K562 (cell line): ENCODE measurements around the gene CORO6. TPM values are rescaled to one million over a fixed set of nuclear protein-coding genes. Genes with fewer than 3 reads are reported as not detected.

Source experiments
- ATAC-seq: fragments of 200-7000 bp; cut with Tn5 transposase; 3 replicates; pipeline ENCODE4 v1.9.1; 2020; ENCODE audit warnings: moderate library complexity
- BruUV-seq: library from RNA; stranded (reverse); fragments of 400-500 nt; replicated peaks from 2 replicates; lab custom pipeline; 2021; lab: Mats Ljungman, UMichigan
- CTCF ChIA-PET: fragments of 300-600 bp; formaldehyde crosslinking; extraction: SDS; loops from one replicate; lab custom pipeline; 2021; ENCODE audit warnings: low intra/inter-chr PET ratio; lab: Yijun Ruan, JAX
- POLR2A ChIA-PET: fragments of 300-600, 350-650 bp; sonication (Branson Sonifier 250); formaldehyde crosslinking; extraction: SDS; loops from one replicate; lab custom pipeline; 2021; ENCODE audit warnings: antibody characterized with exemption, inconsistent platforms; lab: Yijun Ruan, JAX
- DNase-seq, 4 experiments: peaks; one replicate each; pipeline versions ENCODE4 v3.0.0 to v3.0.0-alpha.2; 2011 to 2018; ENCODE audit warnings: low spot score in 3 of 4, mixed read lengths in 3 of 4; ENCODE audit errors: extremely low read depth in 1 of 4
- FAIRE-seq: peaks from 2 replicates; lab custom pipeline; 2011; peaks lifted over from hg19 to GRCh38; lab: Jason Lieb, UNC
- H2AFZ ChIP-seq: 2 replicates; pipeline ENCODE4 v1.6.0; 2011; ENCODE audit warnings: low read depth, low read length, control low read depth, inconsistent platforms
- H3K27ac ChIP-seq: fragments of 200-600 bp; 3 replicates; pipeline ENCODE4 v1.8.0; 2011; ENCODE audit warnings: low read depth, mild to moderate bottlenecking, control low read depth, inconsistent platforms, low read length, moderate library complexity, mixed read lengths; ENCODE audit errors: extremely low read depth
- H3K27me3 ChIP-seq, 2 experiments: fragments of 300-600 bp in 1 of 2; 2 replicates in 1 of 2; 3 replicates in 1 of 2; pipeline versions ENCODE4 v1.6.0 to v1.8.0; 2011; ENCODE audit warnings: inconsistent platforms in 2 of 2, low read length in 2 of 2, mild to moderate bottlenecking in 1 of 2, mixed read lengths in 1 of 2, moderate library complexity in 1 of 2; ENCODE audit not compliant: control insufficient read depth in 2 of 2, insufficient read depth in 2 of 2
- H3K36me3 ChIP-seq: fragments of 300-600 bp; 3 replicates; pipeline ENCODE4 v1.8.0; 2011; ENCODE audit warnings: mild to moderate bottlenecking, low read length, inconsistent platforms; ENCODE audit not compliant: control insufficient read depth, insufficient read depth
- H3K4me1 ChIP-seq, 2 experiments: fragments of 200-600 bp in 1 of 2; replicated peaks in 1 of 2; 2 replicates in 1 of 2; 3 replicates in 1 of 2; pipeline versions ENCODE4 v1.5.1 to v1.8.0; 2011; ENCODE audit warnings: inconsistent platforms in 2 of 2, low read length in 2 of 2, mild to moderate bottlenecking in 1 of 2, mixed read lengths in 1 of 2, moderate library complexity in 1 of 2; ENCODE audit not compliant: control insufficient read depth in 2 of 2, insufficient read depth in 2 of 2
- H3K4me2 ChIP-seq: 2 replicates; pipeline ENCODE4 v1.6.1; 2011; ENCODE audit warnings: low read length, control low read depth, inconsistent platforms, mixed read lengths; ENCODE audit not compliant: insufficient read depth
- H3K4me3 ChIP-seq: fragments of 200-600 bp; sonication (generic), shearing (Covaris generic); 2 replicates; pipeline ENCODE4 v1.5.1; 2016; ENCODE audit warnings: control low read depth, inconsistent platforms
- H3K79me2 ChIP-seq: fragments of 200-600 bp; 3 replicates; pipeline ENCODE4 v1.8.0; 2011; ENCODE audit warnings: low read length, inconsistent platforms; ENCODE audit not compliant: control insufficient read depth, insufficient read depth
- H3K9ac ChIP-seq, 2 experiments: 2 replicates each; pipeline versions ENCODE4 v1.6.0 to v1.6.1; 2011; ENCODE audit warnings: low read depth in 2 of 2, low read length in 2 of 2, control low read depth in 1 of 2, inconsistent platforms in 1 of 2, mild to moderate bottlenecking in 1 of 2, mixed read lengths in 1 of 2; ENCODE audit not compliant: insufficient read depth in 1 of 2
- H3K9me1 ChIP-seq: one replicate; pipeline ENCODE4 v1.6.0; 2011; ENCODE audit warnings: inconsistent platforms, mild to moderate bottlenecking, low read length, moderate library complexity; ENCODE audit not compliant: control insufficient read depth, insufficient read depth
- H3K9me3 ChIP-seq: replicated peaks from 2 replicates; pipeline ENCODE4 v1.5.1; 2011; ENCODE audit warnings: low read depth, low read length, inconsistent platforms; ENCODE audit not compliant: control insufficient read depth, insufficient read depth
- H4K20me1 ChIP-seq: replicated peaks from 2 replicates; pipeline ENCODE4 v1.6.1; 2011; ENCODE audit warnings: low read length, inconsistent platforms, mixed read lengths; ENCODE audit not compliant: control insufficient read depth, insufficient read depth
- BCL6 ChIP-seq: fragments of 250-450 bp; sonication (Bioruptor Pico); IDR thresholded peaks from 2 replicates; pipeline ENCODE4 v1.4.0; 2020
- CTBP1 ChIP-seq: fragments of 450-650 bp; IDR thresholded peaks from 2 replicates; pipeline ENCODE4 v1.6.1; 2016; ENCODE audit warnings: borderline replicate concordance
- EGR1 ChIP-seq: fragments of 450-650 bp; conservative IDR thresholded peaks from 2 replicates; pipeline ENCODE4 v1.6.1; 2017; ENCODE audit warnings: mild to moderate bottlenecking
- NR2C1 ChIP-seq, 2 experiments: fragments of 450-650 bp; IDR thresholded peaks; 2 replicates each; pipeline ENCODE4 v1.6.1; 2017; ENCODE audit warnings: mild to moderate bottlenecking in 2 of 2, antibody characterized with exemption in 1 of 2, inconsistent platforms in 1 of 2, missing compliant biosample characterization in 1 of 2, missing genetic modification characterization in 1 of 2
- NRF1 ChIP-seq, 2 experiments: fragments of 450-650 bp; IDR thresholded peaks in 1 of 2; conservative IDR thresholded peaks in 1 of 2; 2 replicates each; pipeline ENCODE4 v1.6.1; 2014; ENCODE audit warnings: mild to moderate bottlenecking in 2 of 2
- PTTG1 ChIP-seq: fragments of 450-650 bp; IDR thresholded peaks from 2 replicates; pipeline ENCODE4 v1.6.1; 2016; ENCODE audit warnings: low read depth, mild to moderate bottlenecking, missing genetic modification characterization, missing compliant biosample characterization
- RB1 ChIP-seq: fragments of 450-650 bp; IDR thresholded peaks from 2 replicates; pipeline ENCODE4 v1.6.1; 2017; ENCODE audit warnings: low read depth, mild to moderate bottlenecking
- SIN3A ChIP-seq, 2 experiments: fragments of 150-350 bp in 1 of 2; IDR thresholded peaks; 2 replicates each; pipeline ENCODE4 v1.6.1; 2011 to 2016; ENCODE audit warnings: borderline replicate concordance in 2 of 2, low read depth in 2 of 2, low read length in 2 of 2, mild to moderate bottlenecking in 2 of 2, moderate library complexity in 2 of 2; ENCODE audit not compliant: control insufficient read depth in 1 of 2
- WGBS: fragments of 100-300 bp; shearing (Covaris generic); methylation state at CpG from one replicate; pipeline ENCODE4 v1.1.6; 2016; ENCODE audit warnings: low coverage, mixed read lengths; ENCODE audit not compliant: insufficient coverage; ENCODE audit errors: missing lambda C conversion rate; 5-methylcytosine and 5-hydroxymethylcytosine counted together
- in situ Hi-C: fragments of 300-500 bp; cut with MboI; formaldehyde crosslinking; loops from 4 replicates; pipeline ENCODE4 v1.15.0; 2018; ENCODE audit warnings: inconsistent platforms, mixed read lengths
- intact Hi-C: fragments of 100-400 bp; cut with micrococcal nuclease; formaldehyde crosslinking; loops from 2 replicates; pipeline ENCODE4 v1.14.2; 2022
- polyA plus RNA-seq, 8 experiments: library from polyadenylated mRNA; depleted of rRNA in 4 of 8; stranded (reverse) in 5 of 8; unstranded in 3 of 8; fragments of >200 nt; fragmentation: Nextera tagmentation in 2 of 8; fragmentation: Illumina TruSeq in 1 of 8; extraction: Ambion mirVana in 2 of 8; extraction: Trizol in 1 of 8; gene quantifications; 2 replicates each; pipeline versions ENCODE4 v1.2.1 to v1.2.3, GENCODE V29; 2011 to 2014; ENCODE audit warnings: inconsistent platforms in 1 of 8, missing spikeins in 1 of 8
- total RNA-seq, 7 experiments: library from RNA; depleted of rRNA in 6 of 7; stranded (reverse); fragments of >200 nt in 6 of 7; fragmentation: Illumina TruSeq in 2 of 7; extraction: Trizol in 2 of 7; gene quantifications; 2 replicates each; pipeline versions ENCODE4 v1.2.1 to v1.2.3, GENCODE V29; 2011 to 2021; ENCODE audit warnings: low replicate concordance in 1 of 7
- TF ChIP-seq, protein P1 (sequence below): sonication (generic); formaldehyde crosslinking; IDR thresholded peaks from 2 replicates; pipeline ENCODE4 v1.9.0; 2022; ENCODE audit warnings: mild to moderate bottlenecking, missing genetic modification reagents
- TF ChIP-seq, protein P2 (sequence below): conservative IDR thresholded peaks from 2 replicates; pipeline ENCODE4 v1.6.1; 2011; ENCODE audit warnings: low read depth, mild to moderate bottlenecking, low read length; ENCODE audit not compliant: control insufficient read depth
- TF ChIP-seq, protein P3 (sequence below): fragments of 250-450 bp; sonication (Bioruptor Pico); IDR thresholded peaks from 2 replicates; pipeline ENCODE4 v1.9.0; 2021; ENCODE audit warnings: mild to moderate bottlenecking
- TF ChIP-seq, protein P4 (sequence below), 2 experiments: IDR thresholded peaks; 2 replicates each; pipeline ENCODE4 v1.6.1; 2012; ENCODE audit warnings: improper control_type of control experiment in 2 of 2, low read depth in 2 of 2, low read length in 2 of 2, borderline replicate concordance in 1 of 2

CORO6 gene
- total and polyA plus RNA-seq, 9 of the 15 experiments (the other 6 are each of a cell fraction or from before 2014, with no cell fraction given): 0.04 to 11.9 (median 2.4) TPM

DNA sequence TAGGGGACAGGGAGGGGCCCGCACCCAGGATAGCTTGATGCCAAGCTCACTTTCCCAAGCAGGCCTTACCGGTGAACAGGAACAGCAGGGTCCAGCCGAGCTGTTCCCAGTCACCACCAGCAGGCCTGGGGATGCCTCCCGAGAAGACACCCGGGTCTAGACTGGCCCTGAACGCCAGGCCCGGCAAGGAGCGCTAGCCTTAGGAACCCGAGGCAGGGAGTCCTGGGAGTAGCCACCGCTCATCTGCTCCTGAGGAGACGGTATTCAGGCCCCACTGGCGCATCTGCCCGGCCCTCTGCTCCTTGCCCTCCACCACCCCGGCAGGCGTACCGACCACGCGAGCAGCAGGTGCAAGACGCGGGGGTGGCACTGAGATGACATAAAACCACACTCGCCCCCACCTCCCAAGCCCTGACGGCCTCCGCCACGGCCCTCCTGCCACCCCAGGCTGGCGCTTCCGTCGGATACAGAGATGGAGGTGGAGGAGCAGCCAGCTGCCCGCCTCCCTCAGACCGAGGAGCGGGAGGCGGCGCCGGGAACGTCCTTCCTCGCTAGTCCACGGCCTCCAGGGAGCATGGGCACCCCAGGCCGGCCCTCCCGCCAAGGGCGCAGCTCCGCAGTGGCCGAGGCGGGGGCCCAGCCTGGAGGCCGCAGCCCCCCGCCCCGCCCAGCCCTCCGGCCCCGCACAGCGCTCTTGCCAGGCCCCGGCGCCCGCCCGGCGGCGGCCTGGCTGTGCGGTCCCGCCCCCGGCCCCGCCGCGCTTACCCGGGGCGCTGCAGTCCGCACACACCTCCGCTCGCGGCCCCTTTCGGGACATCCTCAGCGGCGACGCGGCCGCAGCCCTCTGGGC lies 33.9 kb downstream of the CORO6 start:
- in situ Hi-C loops (no loop called here), intact Hi-C loops (no loop called here)
- peak overlapping the region; percentile 86 for H3K4me2 ChIP-seq
- POLR2A ChIA-PET: interaction anchor here (0.9 to 3.8 kb wide), 3 partner anchors 12 to 51 kb away, joined by 4 to 25 read pairs (median 5); no protein-coding TSS in a partner anchor
- H3K9ac ChIP-seq: peak overlapping the region; percentile 45 to 92
- no peaks in the 10 kb centered on the region for H3K36me3 ChIP-seq
- ATAC-seq (no peak), DNase-seq (peak; percentile 32 to 78 (median 61)), FAIRE-seq (no peak)
- 3% methylated on average over 45 of the region's 72 CpGs for WGBS
- CTCF ChIA-PET: no interaction called here
- peak overlapping the region; percentile 32; the same call in 1 of the 2 replicates for H2AFZ ChIP-seq
- no peaks in the 10 kb centered on the region; the same call in 1 of the 2 replicates for H4K20me1 ChIP-seq
- no TSS peak for BruUV-seq
- no peaks in the 10 kb centered on the region for H3K9me3 ChIP-seq
- H3K4me1 ChIP-seq: peaks cover 40 to 73% of the 10 kb centered on the region in 2 experiments
- peak overlapping the region; percentile 56 for H3K4me3 ChIP-seq
- H3K27me3 ChIP-seq: no peaks in the 10 kb centered on the region
- peaks cover 24% of the 10 kb centered on the region for H3K79me2 ChIP-seq
- no peak overlapping the region for H3K27ac ChIP-seq
- H3K9me1 ChIP-seq: peaks cover 2% of the 10 kb centered on the region
- TF ChIP-seq NR2C1 (IDR thresholded peaks at IDR 0.05): no peak
- no peak for TF ChIP-seq NR2C1 (tag; IDR thresholded peaks at IDR 0.05)
- no peak for TF ChIP-seq PTTG1 (tag)
- TF ChIP-seq, protein P1, sequence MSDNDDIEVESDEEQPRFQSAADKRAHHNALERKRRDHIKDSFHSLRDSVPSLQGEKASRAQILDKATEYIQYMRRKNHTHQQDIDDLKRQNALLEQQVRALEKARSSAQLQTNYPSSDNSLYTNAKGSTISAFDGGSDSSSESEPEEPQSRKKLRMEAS (CRISPR knock-in tag): peak; percentile 15; the same call in 1 of the 2 replicates
- no peak for TF ChIP-seq BCL6 (CRISPR knock-in tag)
- TF ChIP-seq NRF1 (conservative IDR thresholded peaks at IDR 0.05 in 1 of 2, IDR thresholded peaks at IDR 0.05 in 1 of 2): peak; percentile 73 to 75
- TF ChIP-seq SIN3A (IDR thresholded peaks at IDR 0.05; ENCODE audit: borderline replicate concordance in 2 of 2, control insufficient read depth in 1 of 2, low read depth in 2 of 2, low read length in 2 of 2): peak in 1 of 2 experiments; percentile 7; a peak in 1 of 4 replicates
- TF ChIP-seq, protein P2, sequence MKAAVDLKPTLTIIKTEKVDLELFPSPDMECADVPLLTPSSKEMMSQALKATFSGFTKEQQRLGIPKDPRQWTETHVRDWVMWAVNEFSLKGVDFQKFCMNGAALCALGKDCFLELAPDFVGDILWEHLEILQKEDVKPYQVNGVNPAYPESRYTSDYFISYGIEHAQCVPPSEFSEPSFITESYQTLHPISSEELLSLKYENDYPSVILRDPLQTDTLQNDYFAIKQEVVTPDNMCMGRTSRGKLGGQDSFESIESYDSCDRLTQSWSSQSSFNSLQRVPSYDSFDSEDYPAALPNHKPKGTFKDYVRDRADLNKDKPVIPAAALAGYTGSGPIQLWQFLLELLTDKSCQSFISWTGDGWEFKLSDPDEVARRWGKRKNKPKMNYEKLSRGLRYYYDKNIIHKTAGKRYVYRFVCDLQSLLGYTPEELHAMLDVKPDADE: peak; percentile 0; the same call in 1 of the 2 replicates
- TF ChIP-seq, protein P3, sequence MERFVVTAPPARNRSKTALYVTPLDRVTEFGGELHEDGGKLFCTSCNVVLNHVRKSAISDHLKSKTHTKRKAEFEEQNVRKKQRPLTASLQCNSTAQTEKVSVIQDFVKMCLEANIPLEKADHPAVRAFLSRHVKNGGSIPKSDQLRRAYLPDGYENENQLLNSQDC (CRISPR knock-in tag): no peak
- peak; percentile 64 for TF ChIP-seq EGR1
- peak; percentile 37; the same call in 1 of the 2 replicates for TF ChIP-seq CTBP1
- TF ChIP-seq, protein P4, sequence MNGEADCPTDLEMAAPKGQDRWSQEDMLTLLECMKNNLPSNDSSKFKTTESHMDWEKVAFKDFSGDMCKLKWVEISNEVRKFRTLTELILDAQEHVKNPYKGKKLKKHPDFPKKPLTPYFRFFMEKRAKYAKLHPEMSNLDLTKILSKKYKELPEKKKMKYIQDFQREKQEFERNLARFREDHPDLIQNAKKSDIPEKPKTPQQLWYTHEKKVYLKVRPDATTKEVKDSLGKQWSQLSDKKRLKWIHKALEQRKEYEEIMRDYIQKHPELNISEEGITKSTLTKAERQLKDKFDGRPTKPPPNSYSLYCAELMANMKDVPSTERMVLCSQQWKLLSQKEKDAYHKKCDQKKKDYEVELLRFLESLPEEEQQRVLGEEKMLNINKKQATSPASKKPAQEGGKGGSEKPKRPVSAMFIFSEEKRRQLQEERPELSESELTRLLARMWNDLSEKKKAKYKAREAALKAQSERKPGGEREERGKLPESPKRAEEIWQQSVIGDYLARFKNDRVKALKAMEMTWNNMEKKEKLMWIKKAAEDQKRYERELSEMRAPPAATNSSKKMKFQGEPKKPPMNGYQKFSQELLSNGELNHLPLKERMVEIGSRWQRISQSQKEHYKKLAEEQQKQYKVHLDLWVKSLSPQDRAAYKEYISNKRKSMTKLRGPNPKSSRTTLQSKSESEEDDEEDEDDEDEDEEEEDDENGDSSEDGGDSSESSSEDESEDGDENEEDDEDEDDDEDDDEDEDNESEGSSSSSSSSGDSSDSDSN (IDR thresholded peaks at IDR 0.05; ENCODE audit: borderline replicate concordance in 1 of 2, low read depth in 2 of 2, low read length in 2 of 2): peak in 1 of 2 experiments; percentile 85; a peak in 2 of 4 replicates
- 0 out of 2 replicates have a peak, but pooled peaks have one; percentile 27 for TF ChIP-seq RB1
